ENCODE data around the gene HABP2. TPM values are rescaled to one million over a fixed set of nuclear protein-coding genes. Genes with fewer than 3 reads are reported as not detected.

The HABP2 gene
- not detected in 2 replicates for total RNA-seq (2011; cell fraction: chromatin; rRNA removed; ENCODE audit: low replicate concordance)
- not detected in 2 replicates for total RNA-seq (2011; cell fraction: nucleolus; rRNA removed)
- not detected in 2 replicates for total RNA-seq (2011; cell fraction: nucleoplasm; rRNA removed)
- total RNA-seq (2014; rRNA removed) (not detected in 2 replicates), total RNA-seq (2014; rRNA removed; fragmentation: Illumina TruSeq; extraction: Trizol) (not detected in 2 replicates), total RNA-seq (2015; rRNA removed; fragmentation: Illumina TruSeq; extraction: Trizol) (not detected in 2 replicates), total RNA-seq (2021) (0.07 and 0.09 TPM in 2 replicates), polyA plus RNA-seq (2011; rRNA removed) (not detected in 2 replicates), polyA plus RNA-seq (2014; fragmentation: Illumina TruSeq; extraction: Trizol) (not detected in 2 replicates), polyA plus RNA-seq (2014; fragmentation: Nextera tagmentation; extraction: Ambion mirVana) (not detected), polyA plus RNA-seq (2014; rRNA removed) (0.05 TPM in 1 of 2 replicates, not detected in the other), polyA minus RNA-seq (2011; rRNA and poly(A)+ RNA removed) (not detected in 2 replicates), Bru-seq, nascent RNA (not detected), BruChase-seq, experiment 1, labeled RNA remaining after a 2-hour chase (not detected), BruChase-seq, experiment 2, labeled RNA remaining after a 6-hour chase (percentile 3 among the genes with signal in this experiment)
- polyA plus RNA-seq (2011; cell fraction: cytosol; rRNA removed) = not detected in 2 replicates
- polyA plus RNA-seq (2011; cell fraction: nucleus; rRNA removed) = not detected in 2 replicates
- 0.03 TPM in 1 of 2 replicates, not detected in the other for polyA plus RNA-seq (2012)
- polyA minus RNA-seq (2011; cell fraction: cytosol; rRNA and poly(A)+ RNA removed) = not detected in 2 replicates
- not detected in 2 replicates for polyA minus RNA-seq (2011; cell fraction: nucleus; rRNA and poly(A)+ RNA removed)
- long read RNA-seq, experiment 1 = 0 reads
- long read RNA-seq, experiment 2 = 0 reads
- long read RNA-seq, experiment 3 = 0 reads

DNA sequence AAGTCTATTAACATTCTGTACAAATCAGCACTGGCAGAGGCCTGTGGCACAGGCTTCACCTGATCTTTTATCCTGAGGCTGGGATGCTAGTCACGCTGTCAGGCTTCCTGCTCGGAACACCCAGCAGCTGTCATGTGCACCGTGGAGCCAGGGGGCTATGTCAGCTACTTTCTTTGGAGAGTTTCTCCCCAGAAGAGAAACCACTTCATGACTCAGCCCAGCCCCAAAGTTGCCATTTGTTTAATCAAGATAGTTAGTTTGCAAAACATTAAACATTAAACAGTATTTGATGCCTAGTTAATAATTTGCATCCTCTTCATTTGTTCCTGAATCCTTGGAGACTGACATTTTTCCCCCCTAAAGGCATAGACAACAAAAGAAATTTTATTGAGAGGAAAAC lies at the start of gene HABP2:
TSS of gene HABP2 (plus strand) at position 353 of the 400 bp plus-strand sequence. CDS start 69 bp downstream, outside the sequence.
- no TSS peak for BruUV-seq (replicated peaks)
- WGBS (ENCODE audit: insufficient coverage, low coverage, missing lambda C conversion rate) = 10% methylated on average over 2 of the region's 3 CpGs
- H3K9me1 ChIP-seq (ENCODE audit: control insufficient read depth, insufficient read depth, low read length) = no peaks in the 10 kb centered on the region
- POLR2A ChIA-PET = no interaction called here
- no peak within 1 kb of the TSS for H3K4me2 ChIP-seq (ENCODE audit: insufficient read depth, low read length)
- DNase-seq (ENCODE audit: extremely low read depth in 1 of 4, low spot score in 3 of 4) = no peak
- no peaks in the 10 kb centered on the region for H3K9me3 ChIP-seq (replicated peaks; ENCODE audit: control insufficient read depth, insufficient read depth, low read depth, low read length)
- no peak for FAIRE-seq
- H2AFZ ChIP-seq (ENCODE audit: low read depth, low read length) = no peak within 1 kb of the TSS
- CTCF ChIA-PET (ENCODE audit: low intra/inter-chr PET ratio) = no interaction called here
- no peaks in the 10 kb centered on the region for H3K79me2 ChIP-seq (ENCODE audit: control insufficient read depth, insufficient read depth, low read length)
- no peaks in the 10 kb centered on the region for H3K36me3 ChIP-seq (ENCODE audit: control insufficient read depth, insufficient read depth, low read length)
- no peak within 1 kb of the TSS for H3K9ac ChIP-seq (ENCODE audit: insufficient read depth in 1 of 2, low read depth in 2 of 2, low read length in 2 of 2)
- in situ Hi-C loops (cut with MboI) (no loop called here), intact Hi-C loops (cut with micrococcal nuclease) (no loop called here)
- H3K27me3 ChIP-seq (ENCODE audit: control insufficient read depth in 2 of 2, insufficient read depth in 2 of 2, low read length in 2 of 2) = no peaks in the 10 kb centered on the region
- ATAC-seq = no peak
- no peaks in the 10 kb centered on the region for H4K20me1 ChIP-seq (replicated peaks; ENCODE audit: control insufficient read depth, insufficient read depth, low read length)
- H3K4me3 ChIP-seq = no peak within 1 kb of the TSS
- H3K4me1 ChIP-seq (replicated peaks in 1 of 2; ENCODE audit: control insufficient read depth in 2 of 2, insufficient read depth in 2 of 2, low read length in 2 of 2) = peaks cover 0 to 6% of the 10 kb centered on the region in 2 experiments; a peak in 3 of 5 replicates
- TF ChIP-seq, protein P1, sequence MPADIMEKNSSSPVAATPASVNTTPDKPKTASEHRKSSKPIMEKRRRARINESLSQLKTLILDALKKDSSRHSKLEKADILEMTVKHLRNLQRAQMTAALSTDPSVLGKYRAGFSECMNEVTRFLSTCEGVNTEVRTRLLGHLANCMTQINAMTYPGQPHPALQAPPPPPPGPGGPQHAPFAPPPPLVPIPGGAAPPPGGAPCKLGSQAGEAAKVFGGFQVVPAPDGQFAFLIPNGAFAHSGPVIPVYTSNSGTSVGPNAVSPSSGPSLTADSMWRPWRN (IDR thresholded peaks at IDR 0.05; ENCODE audit: low read depth) = no peak
- TF ChIP-seq, protein P2, sequence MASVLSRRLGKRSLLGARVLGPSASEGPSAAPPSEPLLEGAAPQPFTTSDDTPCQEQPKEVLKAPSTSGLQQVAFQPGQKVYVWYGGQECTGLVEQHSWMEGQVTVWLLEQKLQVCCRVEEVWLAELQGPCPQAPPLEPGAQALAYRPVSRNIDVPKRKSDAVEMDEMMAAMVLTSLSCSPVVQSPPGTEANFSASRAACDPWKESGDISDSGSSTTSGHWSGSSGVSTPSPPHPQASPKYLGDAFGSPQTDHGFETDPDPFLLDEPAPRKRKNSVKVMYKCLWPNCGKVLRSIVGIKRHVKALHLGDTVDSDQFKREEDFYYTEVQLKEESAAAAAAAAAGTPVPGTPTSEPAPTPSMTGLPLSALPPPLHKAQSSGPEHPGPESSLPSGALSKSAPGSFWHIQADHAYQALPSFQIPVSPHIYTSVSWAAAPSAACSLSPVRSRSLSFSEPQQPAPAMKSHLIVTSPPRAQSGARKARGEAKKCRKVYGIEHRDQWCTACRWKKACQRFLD (CRISPR knock-in tag; IDR thresholded peaks at IDR 0.05) = no peak
- TF ChIP-seq ZNF785 (CRISPR knock-in tag; IDR thresholded peaks at IDR 0.05) (no peak), ARID2 (IDR thresholded peaks at IDR 0.05) (no peak), NRF1 (conservative IDR thresholded peaks at IDR 0.05 in 1 of 2, IDR thresholded peaks at IDR 0.05 in 1 of 2) (no peak), PRMT5 (CRISPR knock-in tag; IDR thresholded peaks at IDR 0.05) (no peak)
- no peak within 1 kb of the TSS for H3K27ac ChIP-seq (ENCODE audit: extremely low read depth, low read depth, low read length)
